ENCODE measurements around the gene KLHL29.

The KLHL29 gene

DNA sequence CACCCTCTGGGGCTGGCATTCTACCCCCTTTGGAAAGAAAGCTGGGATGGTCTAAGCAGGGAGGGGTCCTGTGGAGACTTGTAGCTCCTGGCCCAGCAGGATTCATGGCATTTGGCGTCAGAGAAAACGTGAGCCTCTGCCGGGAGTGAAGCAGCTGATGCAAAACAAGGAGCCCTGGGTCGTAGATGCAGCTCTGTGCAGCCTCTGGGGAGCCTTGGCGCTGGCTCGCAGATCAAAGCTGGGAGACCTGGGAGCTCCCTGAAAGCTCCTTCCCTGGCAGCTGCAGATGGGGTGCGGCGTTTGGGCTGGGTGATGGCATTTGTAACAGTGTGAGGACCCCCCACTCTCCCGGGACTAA is 148.3 kb downstream of the KLHL29 start:
- DNase-seq: no peak

DNA sequence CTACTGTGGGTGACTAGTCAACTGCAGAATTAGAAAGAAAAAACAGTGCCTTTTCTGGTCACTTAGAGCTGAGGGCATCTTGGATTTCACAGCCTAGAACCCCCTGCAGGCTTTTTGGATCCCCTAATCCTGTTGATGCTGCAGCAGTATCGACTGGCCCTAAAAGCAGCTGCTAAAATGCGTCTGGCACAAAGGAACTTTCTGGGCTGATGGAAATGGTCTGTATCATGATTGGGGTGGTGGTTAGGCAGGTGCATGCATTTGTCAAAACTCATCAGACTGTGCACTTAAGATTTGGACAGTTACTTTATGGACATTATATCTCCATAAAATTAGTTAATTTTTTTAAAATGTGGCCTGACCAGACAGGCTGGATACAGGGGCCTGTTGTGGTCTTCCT is 149.8 kb downstream of the KLHL29 start:
- no peak for DNase-seq

DNA sequence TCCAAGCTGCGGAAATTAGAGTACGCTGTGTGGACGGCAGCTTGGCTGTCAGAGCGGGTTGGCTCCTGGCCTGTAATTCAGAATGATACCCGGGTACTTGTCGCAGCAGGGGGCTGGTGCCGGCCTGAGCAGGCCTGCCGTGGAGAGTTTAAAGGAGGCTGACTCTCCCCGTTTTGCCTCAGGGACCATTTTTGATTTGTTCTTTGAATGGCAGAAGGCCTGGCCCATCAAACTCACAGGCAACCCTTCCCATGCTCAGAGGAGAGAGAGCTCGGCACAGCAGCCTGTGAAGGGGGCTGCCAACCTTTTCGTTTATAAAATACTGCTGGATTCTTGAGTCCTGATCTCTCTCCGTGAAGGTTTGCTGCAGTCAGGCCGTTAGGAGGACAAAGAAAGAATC is 151.3 kb downstream of the KLHL29 start:
- no peak for DNase-seq

DNA sequence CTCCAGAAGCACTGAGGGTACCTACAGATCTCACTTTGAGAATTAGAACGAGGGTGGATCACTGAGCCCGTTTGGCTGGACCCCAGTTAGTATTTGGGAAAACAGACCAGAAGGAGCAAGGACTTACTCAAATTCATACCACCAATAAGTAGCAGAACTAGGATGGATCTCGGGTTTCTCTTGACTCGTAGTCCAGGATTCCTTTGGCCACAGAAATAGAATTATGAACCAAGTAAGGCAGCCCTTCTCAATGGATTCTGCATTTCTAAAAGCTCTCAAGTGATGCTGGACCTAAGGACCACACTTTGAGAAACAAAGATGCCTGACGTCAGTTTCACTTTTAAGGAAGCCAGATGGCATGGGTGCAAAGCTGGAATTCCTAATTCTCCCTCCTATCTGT is 153.0 kb downstream of the KLHL29 start:
- no peak for DNase-seq

DNA sequence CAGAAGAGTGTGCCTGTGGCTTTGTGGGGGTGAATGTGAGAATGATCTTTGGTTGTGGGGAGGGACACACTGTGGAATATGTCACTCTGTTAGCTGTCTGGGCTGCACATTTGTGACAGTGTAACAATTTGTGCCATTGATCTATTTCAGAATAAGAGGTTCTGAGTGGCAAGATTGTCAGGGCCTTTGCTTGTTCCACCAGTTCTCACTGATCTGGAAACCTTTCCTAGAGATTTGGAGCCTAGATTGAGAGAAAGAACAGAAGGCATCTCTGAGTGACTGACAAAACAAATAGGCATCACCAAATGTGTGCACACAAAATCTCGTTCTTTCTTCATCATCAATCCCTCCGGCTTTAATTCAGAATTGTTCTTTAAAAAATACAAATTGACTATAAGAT is 153.6 kb downstream of the KLHL29 start:
- no peak for DNase-seq

DNA sequence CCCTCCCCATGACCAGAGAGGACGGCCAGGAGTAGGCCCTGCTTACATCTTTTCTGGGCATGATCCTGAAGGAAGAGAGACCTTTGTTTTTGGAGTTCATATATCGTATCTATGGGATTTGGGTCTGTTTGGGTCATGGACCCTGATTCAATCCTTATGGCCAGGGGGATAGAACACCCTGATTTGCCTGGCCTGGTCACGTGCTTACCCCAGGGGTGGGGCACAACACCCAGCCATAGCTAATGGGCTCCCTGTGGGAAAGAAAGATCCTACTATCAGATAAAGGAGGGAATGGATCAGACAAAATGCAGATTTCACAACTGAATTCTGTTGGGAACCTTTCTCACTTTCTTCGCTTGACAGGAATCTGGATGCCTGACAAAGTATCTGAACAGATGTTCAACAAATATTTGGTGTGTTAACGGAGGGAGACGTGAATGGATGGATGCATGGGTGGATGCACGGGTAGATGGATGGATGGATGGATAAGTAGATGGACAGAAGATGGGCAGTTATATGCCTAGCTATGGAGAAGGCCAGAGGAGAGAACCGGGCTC is 155.9 kb downstream of the KLHL29 start:
- no peak for DNase-seq

DNA sequence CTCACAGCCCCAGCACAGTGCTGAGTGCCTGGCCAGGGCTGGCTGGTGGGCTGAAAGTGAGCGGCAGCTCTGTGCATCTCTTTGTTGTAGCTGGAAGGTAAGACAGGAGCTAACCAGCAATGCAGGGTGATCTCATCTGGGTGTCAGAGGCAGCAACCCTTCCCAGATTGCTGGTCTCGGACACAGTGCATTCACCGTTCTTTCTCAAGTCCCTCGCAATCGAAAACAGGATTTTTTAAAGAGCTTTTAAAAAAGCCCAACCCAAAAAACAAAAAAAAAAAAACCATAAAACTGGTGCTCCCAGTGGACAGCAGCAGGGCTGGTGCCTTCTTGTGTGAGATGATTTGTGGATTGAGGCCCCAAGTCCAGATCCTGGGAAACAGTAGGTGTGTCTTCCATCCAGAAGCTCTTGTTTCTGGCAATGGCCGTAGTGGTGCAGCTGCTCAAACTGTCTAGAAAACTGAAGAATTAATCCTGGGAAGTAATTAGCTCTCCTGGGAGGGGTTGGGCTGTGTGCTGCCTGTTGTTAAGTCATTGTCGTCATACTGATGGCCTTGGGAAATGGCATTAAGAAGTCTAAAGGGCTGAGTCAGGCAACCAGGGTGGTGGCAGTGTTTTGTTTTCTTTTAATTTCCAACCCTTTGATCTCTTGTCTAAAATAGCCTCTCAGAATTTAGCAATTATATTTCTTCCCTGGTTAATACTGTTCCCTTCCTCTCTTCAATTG is 156.7 kb downstream of the KLHL29 start:
- no peak for DNase-seq

DNA sequence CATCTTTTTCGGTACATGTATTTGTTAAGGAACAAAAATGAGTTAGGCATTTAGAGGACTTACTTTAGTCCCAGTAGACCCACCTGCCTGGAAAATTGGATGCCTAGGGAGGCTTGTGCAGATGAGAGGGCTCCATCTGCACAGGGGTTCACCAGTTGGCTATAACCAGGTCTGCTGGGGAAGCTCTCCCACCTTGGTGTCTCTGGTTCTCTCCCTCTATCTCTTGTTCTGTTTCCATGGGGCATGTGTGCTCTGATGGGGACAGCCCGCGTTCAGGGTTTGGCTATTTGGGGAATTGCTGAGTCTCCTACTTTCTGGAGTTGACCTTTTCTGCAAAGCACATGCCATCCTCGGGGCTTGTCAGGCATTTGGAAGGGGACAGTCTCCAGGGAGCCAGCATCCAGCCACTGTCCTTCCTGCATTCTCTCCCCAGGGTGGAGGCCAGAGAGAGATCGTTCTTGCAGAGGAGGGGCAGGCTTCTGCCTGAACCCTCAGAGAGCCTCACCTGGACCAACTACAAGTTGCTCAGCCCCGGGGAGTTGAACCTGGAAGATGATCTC is 157.3 kb downstream of the KLHL29 start:
- no peak for DNase-seq

DNA sequence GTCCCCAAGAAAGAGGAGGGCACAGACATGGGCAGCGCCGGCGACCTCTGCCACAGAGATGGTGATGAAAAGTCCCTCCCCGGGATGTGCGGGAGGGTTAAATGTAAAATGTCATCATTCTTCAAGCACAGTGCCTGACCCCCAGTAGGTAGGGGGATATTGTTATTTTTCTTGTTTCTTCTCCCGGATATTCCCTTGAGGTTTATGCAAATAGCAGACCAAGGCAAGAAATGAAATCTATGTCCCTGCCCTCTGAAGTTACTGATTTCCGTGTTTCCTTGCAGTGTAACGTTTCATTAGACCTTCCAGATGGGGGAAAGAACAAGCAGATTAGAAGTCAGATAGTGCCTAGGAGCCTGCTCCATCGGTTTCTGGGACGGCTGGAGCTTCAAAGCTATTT is 158.3 kb downstream of the KLHL29 start:
- DNase-seq: no peak

DNA sequence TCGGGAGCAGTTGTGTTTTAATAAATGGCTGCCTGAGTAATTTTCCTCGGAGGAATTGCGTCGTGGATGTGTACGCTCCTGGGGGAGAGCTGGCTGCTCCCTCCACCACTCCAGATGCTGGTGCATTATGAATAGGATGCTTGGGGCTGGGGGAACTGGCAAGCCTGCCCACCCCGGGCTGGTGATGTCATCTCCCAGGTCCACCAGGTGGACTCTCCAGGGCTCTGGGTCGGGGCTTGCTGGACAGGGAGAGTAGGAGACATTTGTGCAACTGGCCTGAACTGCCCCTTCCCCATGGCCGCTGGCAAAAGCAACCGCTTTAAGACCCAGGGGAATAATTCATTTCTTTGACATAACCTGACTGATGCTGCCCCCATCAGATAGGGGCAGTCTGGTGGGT is 158.7 kb downstream of the KLHL29 start:
- no peak for DNase-seq

DNA sequence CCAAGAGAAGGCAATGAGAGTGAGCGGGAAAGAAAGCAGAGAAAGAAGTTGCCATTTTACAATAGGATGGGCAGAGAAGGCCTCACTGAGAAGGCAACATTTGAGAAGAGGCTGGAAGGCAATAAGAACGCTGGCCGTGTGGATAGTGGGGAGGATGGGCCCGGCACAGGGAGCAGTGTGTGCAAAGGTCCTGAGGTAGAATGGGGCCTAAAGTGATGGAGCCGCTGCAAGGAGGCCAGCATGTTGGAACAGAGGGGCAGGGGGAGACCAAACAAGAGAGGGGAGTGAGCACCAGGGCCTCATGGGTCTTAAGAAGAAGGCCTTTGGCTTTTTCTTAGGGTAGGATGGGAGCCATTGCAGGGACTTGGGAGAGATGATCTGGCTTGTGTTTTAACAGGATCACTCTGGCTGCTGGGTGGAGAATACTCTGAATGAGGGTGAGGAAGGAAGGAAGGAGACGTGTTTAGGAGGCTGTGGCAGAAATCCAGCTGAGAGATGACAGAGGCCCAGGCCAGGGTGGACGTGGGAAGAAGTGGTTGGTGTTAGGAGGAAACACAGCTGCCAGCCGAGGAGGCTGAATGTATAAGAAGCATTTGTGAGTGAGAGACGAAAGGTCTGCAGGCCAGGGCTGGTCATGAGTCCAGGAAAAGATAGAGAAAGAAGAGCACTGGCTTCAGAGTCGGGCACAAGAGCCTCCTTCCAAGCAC is 159.8 kb downstream of the KLHL29 start:
- DNase-seq: no peak

DNA sequence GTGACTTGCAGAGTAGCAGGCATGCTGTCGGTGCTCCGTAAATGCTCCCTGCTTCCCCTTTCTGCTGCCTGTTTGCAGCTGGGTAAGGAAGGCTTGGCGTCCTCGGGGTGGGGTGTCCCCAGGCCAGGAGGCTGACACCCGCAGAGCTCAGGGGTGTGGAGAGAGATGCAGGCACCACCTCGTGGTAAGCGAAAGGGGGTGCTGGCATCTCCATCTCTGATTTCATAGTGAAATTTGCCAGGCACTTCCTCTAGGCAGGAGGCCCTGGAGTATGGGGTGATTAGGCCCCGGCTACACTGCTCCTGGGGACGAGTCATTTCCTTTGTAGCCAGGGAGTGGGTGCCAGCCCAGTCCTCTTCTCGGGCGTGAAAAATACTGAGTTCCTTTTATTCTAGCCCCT is 160.4 kb downstream of the KLHL29 start:
- DNase-seq: no peak

DNA sequence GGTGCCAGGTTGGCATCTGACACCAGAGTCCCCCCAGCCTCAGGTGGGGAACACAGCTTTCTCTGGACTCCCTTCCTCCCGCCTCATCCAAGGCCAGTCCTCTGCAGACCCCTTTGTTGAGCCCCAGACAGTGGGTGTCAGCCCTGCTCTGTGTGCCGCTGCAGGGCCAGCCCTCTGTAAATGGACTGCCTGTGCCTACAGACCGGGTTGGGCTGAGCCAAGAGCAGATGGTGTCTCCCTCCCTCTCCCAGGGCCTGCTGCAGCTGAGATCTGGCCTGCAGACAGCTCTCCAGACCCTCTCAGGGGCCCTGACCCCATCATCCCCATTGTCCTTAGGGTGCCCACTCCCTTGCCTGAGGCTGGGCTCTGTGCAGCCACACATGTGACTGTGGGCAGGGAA is 160.8 kb downstream of the KLHL29 start:
- DNase-seq: no peak

DNA sequence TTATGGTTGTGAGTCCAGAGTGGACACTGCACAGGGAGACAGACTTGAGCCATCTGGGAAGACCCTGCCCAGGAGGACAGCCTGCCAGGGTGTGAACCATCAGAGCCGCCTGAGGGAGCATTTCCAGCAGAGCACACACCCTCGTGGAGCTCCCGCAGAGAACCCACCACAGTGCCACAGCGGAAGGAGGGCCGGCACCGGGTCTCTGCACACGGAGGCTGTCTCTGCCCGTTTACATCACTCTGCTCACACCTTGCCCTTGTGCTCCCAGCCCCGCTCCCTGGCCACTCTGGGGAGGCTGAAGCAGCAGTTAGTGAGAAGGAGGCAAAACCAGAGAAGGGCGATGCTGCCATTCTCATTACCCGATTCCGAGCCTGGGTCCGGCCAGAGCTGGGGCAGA is 161.9 kb downstream of the KLHL29 start:
- DNase-seq: no peak

DNA sequence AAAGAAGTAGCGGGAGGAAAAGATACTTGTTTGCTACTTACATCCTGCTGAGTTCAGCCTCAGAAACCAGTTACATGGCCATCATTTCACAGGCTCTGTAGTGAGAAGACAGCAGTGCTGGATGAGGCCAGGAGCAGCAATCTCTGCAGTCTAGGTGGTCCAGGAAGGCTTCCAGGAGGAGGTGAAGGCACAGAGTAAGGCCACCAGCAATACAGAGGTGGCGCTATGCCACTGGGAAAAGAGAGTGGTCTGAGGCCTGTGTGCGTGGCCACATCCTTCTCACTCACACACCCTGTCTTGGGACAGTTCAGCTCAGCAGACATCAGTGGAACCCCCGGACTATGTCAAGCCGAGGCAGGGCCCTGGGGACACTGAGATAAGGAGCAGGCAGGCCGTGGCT is 162.7 kb downstream of the KLHL29 start:
- no peak for DNase-seq

DNA sequence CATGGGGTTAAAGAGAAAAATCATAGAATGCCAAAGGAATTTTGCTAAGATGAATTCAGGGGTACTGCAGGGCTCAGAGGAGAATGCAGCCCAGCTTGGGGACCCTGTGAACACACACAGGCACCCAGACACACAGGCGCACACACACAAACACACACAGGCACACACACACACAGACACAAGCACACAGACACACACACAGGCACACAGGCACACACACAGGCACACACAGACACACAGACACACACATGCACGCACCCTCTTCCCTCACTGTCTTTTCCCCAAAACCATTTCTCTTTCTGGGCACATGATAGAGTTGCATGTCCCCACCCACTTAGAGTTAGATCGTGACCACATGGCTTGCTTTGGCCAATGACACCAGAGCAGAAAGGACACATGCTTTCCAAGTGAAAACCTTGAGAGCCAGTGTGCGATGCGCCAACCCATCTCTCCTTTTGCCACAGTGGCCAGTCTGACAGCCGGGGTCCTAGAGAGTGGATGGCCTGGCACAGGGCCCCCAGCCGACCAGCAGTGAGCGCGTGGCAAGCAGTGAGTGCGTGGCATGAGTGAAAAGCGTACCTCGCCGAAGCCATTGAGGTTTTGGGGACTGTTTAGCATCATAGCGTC is 163.3 kb downstream of the KLHL29 start:
- DNase-seq: no peak

DNA sequence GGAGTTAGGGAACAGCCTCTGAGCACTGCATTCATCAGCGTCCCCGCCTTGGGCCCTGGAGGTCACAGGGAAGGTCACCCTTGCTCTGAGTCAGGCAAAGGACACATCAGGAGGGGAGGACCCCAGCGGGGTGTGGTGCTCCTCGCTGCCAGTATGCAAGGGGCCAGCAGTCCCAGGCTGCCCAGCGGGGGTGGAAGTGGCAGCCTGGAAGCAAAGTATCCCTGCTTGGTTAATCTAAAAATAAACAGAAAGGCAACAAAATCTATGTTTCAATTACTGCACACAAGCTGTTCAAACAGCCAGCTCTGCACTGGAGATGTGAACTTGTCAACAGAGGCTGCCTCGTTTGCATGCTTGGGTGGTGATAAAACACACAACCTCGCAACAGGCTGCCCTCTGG is 164.1 kb downstream of the KLHL29 start:
- no peak for DNase-seq

DNA sequence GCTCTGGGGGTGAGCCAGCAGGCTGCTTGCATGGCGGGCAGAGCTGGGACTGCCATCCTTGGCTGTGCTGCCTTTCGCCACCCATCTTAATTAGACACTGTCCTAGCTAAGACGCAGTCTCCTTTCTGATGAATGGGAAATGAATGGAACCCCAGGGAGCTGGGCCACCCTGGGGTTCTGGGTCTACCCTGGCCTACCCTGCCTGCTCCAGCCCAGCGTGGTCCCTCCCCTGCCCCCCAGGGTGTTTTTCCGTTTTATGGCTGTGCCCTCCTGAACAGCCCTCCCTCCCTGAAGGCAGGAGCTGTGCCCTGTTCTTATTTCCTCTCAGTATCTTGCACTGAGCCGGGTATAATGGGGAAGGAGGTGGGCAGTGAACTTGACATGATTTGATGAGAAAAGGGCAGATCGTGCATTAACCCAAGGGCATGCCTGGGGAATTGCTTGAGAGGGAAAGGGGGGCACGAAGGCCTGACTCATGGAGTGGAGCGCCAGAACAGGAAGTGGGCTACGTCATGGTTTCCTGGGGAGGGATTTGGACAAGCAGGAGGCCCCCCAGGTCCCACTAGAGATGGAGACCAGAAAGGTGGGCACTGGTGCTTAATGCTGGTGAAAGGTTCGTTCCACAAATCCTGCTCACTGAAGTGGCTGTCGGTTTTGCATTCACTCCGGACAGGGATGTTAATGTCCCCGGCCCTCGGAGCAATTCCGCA is 165.0 kb downstream of the KLHL29 start:
- DNase-seq: no peak

DNA sequence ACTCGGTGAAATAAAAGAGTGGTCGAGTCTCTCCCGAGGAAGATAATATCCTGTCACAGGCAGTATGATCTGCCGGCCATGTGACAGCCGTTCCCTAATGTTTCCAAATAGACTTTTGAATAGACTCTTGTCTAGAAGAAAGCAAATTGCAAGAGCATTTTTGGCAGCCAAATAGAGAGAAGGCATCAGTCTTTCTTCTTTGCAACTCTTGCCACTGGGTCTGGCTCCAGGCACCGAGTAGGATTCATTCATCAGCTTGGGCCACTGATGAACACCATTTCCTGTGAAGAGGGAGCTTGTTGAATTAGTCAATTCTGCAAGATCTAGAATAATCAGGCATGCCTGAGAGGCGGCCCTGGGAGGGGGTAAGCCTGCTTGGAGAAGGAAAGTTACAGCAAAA is 165.6 kb downstream of the KLHL29 start:
- no peak for DNase-seq

DNA sequence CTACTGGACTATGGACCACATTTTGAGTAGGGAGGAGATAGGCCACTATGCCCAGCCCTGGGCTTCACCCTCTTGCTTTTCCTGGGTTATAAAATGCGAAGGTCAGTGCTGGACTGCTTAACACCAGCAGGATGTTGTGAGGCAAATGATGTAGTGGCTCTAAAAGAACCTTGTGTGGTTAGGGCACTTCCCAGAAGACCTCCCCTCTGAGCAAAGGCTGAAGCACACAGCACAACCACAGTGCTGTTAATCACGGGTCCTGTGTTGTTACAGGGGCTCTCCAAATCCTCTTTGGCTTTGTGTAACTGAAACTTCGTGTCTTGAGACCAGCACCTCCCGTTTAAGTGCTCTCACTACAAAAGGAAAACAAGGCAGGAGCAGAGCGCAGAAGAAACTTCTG is 166.9 kb downstream of the KLHL29 start:
- no peak for DNase-seq

DNA sequence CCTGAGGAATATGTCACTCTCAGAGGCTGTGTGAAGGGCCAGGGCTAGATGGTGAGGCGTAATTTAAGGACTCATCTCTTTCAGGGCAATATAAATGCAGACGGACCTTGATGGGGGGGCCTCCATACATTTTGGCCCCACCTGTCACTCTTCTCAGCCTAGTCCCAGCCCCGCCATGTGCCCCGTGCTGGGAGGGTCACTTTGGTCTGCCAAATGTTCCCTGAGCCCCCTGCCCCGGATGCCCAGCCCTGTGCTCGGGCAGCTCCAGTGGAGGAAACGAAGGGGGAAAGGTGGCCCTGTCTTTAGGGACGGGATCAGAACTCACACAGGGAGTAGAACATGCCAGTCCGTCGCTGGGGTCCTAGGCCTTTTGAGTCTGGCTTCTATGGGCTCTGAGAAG is 168.6 kb downstream of the KLHL29 start:
- no peak for DNase-seq

DNA sequence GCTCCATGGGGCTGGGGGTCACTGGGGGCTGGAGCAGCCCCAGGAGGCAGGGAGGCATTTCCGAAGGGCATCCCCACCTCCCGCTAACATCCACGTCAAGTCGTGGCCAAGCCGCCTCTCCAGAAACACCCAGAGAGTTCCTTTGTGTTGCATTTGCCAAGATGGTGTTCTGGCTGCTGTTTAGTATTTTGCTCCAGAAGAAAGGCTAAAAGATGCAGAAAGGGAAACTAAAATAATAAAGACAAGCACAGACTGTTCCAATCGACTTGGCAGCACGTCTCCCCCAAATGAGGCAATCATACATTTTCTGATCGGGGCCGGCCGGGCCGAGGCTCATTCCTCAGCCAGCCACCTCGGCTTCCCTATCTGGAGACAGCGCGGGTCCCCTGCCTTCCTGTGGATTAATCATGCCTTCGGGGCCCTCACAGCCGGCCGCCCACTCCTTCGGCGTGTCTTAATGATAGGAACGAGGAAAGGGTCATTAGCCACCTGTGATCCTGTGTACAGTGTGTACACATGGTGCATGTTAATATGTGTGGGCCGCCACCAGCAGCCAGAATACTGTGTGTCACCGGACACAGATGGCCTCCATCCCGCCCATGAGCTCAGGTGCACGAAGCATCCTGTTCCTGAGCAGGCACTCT is 169.2 kb downstream of the KLHL29 start:
- DNase-seq: no peak

DNA sequence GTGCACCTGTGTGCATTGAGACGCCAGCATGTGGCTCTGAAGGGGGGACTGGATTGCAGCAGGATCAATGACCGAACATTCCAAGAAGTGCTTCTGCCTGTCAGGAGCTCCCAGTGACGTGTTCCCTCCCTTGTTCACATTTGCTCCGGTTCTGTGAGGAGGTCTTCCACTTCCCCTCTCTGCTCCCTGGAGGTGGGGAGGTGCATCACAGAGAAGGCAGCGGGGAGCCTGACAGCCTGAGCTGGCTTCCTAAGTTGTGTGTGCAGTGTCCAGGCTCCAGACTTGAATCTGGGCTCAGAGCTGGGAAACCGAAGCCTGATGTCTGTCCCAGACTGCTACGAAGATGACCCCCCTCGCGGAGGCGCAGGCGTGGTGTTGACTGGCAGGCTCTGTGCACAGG is 171.0 kb downstream of the KLHL29 start:
- DNase-seq: no peak

Data from central memory CD4-positive, alpha-beta T cell (primary cell).